Measurements from ENCODE around the gene NTRK3. TPM values are rescaled to one million over a fixed set of nuclear protein-coding genes. Genes with fewer than 3 reads are reported as not detected.

NTRK3 gene
- polyA plus RNA-seq, 1 donor from 2014 or later, result 42.7 TPM

DNA sequence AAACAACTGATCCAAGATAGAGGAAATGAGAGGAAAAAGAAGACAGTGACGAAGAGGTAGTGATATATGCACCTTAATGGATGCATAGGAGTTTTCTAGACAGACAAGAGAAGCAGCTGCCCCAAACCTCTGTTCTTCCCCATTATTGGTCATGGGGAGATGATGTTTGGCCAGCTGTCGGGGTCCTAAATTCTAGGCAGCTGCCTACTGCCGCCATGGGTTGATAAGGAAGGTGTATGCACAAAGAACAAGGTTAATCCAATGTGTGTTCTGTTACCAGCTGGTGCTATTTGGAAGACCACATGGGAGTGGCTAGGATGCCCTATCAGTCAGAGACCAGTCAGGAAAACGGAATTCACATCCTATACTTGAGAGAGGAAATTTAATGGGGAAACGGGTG is 47.4 kb downstream of the NTRK3 start:
- no peaks in the 10 kb centered on the region for H3K79me2 ChIP-seq (replicated peaks; ENCODE audit: insufficient read depth, low read length)
- H3F3A ChIP-seq (ENCODE audit: insufficient read depth, low read length, poor library complexity, severe bottlenecking), result no peaks in the 10 kb centered on the region
- H3K27me3 ChIP-seq (ENCODE audit: insufficient read depth, low read depth, low read length), result no peaks in the 10 kb centered on the region
- no peak overlapping the region for H3K4me2 ChIP-seq (ENCODE audit: low read length)
- H3K36me3 ChIP-seq (ENCODE audit: insufficient read depth, low read length), result no peaks in the 10 kb centered on the region
- H2AFZ ChIP-seq (ENCODE audit: low read depth, low read length), result no peak overlapping the region
- H3K9ac ChIP-seq (ENCODE audit: low read length), result no peak overlapping the region
- H4K20me1 ChIP-seq (ENCODE audit: insufficient read depth), result no peaks in the 10 kb centered on the region
- no peak overlapping the region for H3K4me3 ChIP-seq (ENCODE audit: low read length)
- no peaks in the 10 kb centered on the region for H3K9me3 ChIP-seq (ENCODE audit: low read length)
- TF ChIP-seq, protein P1, sequence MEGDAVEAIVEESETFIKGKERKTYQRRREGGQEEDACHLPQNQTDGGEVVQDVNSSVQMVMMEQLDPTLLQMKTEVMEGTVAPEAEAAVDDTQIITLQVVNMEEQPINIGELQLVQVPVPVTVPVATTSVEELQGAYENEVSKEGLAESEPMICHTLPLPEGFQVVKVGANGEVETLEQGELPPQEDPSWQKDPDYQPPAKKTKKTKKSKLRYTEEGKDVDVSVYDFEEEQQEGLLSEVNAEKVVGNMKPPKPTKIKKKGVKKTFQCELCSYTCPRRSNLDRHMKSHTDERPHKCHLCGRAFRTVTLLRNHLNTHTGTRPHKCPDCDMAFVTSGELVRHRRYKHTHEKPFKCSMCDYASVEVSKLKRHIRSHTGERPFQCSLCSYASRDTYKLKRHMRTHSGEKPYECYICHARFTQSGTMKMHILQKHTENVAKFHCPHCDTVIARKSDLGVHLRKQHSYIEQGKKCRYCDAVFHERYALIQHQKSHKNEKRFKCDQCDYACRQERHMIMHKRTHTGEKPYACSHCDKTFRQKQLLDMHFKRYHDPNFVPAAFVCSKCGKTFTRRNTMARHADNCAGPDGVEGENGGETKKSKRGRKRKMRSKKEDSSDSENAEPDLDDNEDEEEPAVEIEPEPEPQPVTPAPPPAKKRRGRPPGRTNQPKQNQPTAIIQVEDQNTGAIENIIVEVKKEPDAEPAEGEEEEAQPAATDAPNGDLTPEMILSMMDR (IDR thresholded peaks at IDR 0.05; ENCODE audit: poor library complexity, severe bottlenecking), result no peak
- TF ChIP-seq MXI1 (conservative IDR thresholded peaks at IDR 0.05; ENCODE audit: poor library complexity, severe bottlenecking) (no peak), EP300 (conservative IDR thresholded peaks at IDR 0.05; ENCODE audit: poor library complexity, severe bottlenecking) (no peak), EZH2 (IDR thresholded peaks at IDR 0.05; ENCODE audit: borderline replicate concordance, insufficient read depth, low read length, poor library complexity, severe bottlenecking) (no peak), POLR2AphosphoS5 (IDR thresholded peaks at IDR 0.05) (no peak), TAF1 (IDR thresholded peaks at IDR 0.05; ENCODE audit: low read depth) (no peak), RAD21 (conservative IDR thresholded peaks at IDR 0.05) (no peak), SMC3 (conservative IDR thresholded peaks at IDR 0.05; ENCODE audit: poor library complexity) (no peak)
- TF ChIP-seq, protein P2, sequence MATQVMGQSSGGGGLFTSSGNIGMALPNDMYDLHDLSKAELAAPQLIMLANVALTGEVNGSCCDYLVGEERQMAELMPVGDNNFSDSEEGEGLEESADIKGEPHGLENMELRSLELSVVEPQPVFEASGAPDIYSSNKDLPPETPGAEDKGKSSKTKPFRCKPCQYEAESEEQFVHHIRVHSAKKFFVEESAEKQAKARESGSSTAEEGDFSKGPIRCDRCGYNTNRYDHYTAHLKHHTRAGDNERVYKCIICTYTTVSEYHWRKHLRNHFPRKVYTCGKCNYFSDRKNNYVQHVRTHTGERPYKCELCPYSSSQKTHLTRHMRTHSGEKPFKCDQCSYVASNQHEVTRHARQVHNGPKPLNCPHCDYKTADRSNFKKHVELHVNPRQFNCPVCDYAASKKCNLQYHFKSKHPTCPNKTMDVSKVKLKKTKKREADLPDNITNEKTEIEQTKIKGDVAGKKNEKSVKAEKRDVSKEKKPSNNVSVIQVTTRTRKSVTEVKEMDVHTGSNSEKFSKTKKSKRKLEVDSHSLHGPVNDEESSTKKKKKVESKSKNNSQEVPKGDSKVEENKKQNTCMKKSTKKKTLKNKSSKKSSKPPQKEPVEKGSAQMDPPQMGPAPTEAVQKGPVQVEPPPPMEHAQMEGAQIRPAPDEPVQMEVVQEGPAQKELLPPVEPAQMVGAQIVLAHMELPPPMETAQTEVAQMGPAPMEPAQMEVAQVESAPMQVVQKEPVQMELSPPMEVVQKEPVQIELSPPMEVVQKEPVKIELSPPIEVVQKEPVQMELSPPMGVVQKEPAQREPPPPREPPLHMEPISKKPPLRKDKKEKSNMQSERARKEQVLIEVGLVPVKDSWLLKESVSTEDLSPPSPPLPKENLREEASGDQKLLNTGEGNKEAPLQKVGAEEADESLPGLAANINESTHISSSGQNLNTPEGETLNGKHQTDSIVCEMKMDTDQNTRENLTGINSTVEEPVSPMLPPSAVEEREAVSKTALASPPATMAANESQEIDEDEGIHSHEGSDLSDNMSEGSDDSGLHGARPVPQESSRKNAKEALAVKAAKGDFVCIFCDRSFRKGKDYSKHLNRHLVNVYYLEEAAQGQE (IDR thresholded peaks at IDR 0.05; ENCODE audit: borderline replicate concordance), result no peak
- H3K27ac ChIP-seq (ENCODE audit: low read length), result no peak overlapping the region
- no peaks in the 10 kb centered on the region for H3K9me2 ChIP-seq (ENCODE audit: insufficient read depth, low read length)

DNA sequence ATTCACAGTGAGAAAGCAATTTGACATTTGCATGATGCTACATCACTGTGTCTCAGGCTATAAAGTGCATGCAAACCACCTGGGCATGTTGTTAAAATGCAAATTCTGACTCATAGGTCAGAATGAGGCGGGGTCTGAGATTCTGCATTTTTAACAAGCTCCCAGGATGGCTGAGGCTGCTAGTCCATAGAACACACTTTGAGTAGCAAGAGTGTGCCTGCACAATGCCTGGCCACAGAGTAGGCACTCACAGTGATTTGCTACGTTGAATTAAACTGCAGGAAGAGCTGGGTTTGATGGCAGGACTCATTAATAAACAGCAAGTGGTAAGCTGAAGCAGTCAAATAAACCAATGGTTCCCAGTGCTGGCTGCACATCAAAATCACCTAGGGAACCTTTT is 48.1 kb downstream of the NTRK3 start:
- Histone ChIP-seq H3K36me3 (ENCODE audit: insufficient read depth, low read length) (no peaks in the 10 kb centered on the region), H4K20me1 (ENCODE audit: insufficient read depth) (no peaks in the 10 kb centered on the region), H3K9ac (ENCODE audit: low read length) (no peak overlapping the region), H2AFZ (ENCODE audit: low read depth, low read length) (no peak overlapping the region), H3K9me3 (ENCODE audit: low read length) (no peaks in the 10 kb centered on the region), H3K4me2 (ENCODE audit: low read length) (no peak overlapping the region), H3K27ac (ENCODE audit: low read length) (no peak overlapping the region), H3K9me2 (ENCODE audit: insufficient read depth, low read length) (no peaks in the 10 kb centered on the region), H3K79me2 (replicated peaks; ENCODE audit: insufficient read depth, low read length) (no peaks in the 10 kb centered on the region), H3F3A (ENCODE audit: insufficient read depth, low read length, poor library complexity, severe bottlenecking) (no peaks in the 10 kb centered on the region), H3K4me3 (ENCODE audit: low read length) (no peak overlapping the region), H3K27me3 (ENCODE audit: insufficient read depth, low read depth, low read length) (no peaks in the 10 kb centered on the region)
- TF ChIP-seq TAF1 (IDR thresholded peaks at IDR 0.05; ENCODE audit: low read depth) (no peak), POLR2AphosphoS5 (IDR thresholded peaks at IDR 0.05) (no peak), EP300 (conservative IDR thresholded peaks at IDR 0.05; ENCODE audit: poor library complexity, severe bottlenecking) (no peak), EZH2 (IDR thresholded peaks at IDR 0.05; ENCODE audit: borderline replicate concordance, insufficient read depth, low read length, poor library complexity, severe bottlenecking) (no peak), SMC3 (conservative IDR thresholded peaks at IDR 0.05; ENCODE audit: poor library complexity) (no peak), MXI1 (conservative IDR thresholded peaks at IDR 0.05; ENCODE audit: poor library complexity, severe bottlenecking) (no peak), RAD21 (conservative IDR thresholded peaks at IDR 0.05) (no peak)
- TF ChIP-seq, protein P2 (IDR thresholded peaks at IDR 0.05; ENCODE audit: borderline replicate concordance), result no peak
- TF ChIP-seq, protein P1 (IDR thresholded peaks at IDR 0.05; ENCODE audit: poor library complexity, severe bottlenecking), result no peak

All from neural cell (in vitro differentiated cells).